ENCODE data around the gene APBA2.

- TF ChIP-seq, protein P1, sequence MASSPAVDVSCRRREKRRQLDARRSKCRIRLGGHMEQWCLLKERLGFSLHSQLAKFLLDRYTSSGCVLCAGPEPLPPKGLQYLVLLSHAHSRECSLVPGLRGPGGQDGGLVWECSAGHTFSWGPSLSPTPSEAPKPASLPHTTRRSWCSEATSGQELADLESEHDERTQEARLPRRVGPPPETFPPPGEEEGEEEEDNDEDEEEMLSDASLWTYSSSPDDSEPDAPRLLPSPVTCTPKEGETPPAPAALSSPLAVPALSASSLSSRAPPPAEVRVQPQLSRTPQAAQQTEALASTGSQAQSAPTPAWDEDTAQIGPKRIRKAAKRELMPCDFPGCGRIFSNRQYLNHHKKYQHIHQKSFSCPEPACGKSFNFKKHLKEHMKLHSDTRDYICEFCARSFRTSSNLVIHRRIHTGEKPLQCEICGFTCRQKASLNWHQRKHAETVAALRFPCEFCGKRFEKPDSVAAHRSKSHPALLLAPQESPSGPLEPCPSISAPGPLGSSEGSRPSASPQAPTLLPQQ (tag by site-specific recombination; IDR thresholded peaks at IDR 0.05) = no peak
- TF ChIP-seq ZNF707 (tag by site-specific recombination; IDR thresholded peaks at IDR 0.05) (no peak), ELK4 (IDR thresholded peaks at IDR 0.05; ENCODE audit: borderline replicate concordance, low read depth, low read length) (no peak), ZNF114 (tag by site-specific recombination; IDR thresholded peaks at IDR 0.05) (no peak), ZNF629 (tag by site-specific recombination; IDR thresholded peaks at IDR 0.05) (no peak), ZNF792 (tag by site-specific recombination; IDR thresholded peaks at IDR 0.05) (no peak), ZNF248 (tag by site-specific recombination; IDR thresholded peaks at IDR 0.05) (no peak), ZNF596 (tag by site-specific recombination; IDR thresholded peaks at IDR 0.05) (no peak)
- TF ChIP-seq, protein P2, sequence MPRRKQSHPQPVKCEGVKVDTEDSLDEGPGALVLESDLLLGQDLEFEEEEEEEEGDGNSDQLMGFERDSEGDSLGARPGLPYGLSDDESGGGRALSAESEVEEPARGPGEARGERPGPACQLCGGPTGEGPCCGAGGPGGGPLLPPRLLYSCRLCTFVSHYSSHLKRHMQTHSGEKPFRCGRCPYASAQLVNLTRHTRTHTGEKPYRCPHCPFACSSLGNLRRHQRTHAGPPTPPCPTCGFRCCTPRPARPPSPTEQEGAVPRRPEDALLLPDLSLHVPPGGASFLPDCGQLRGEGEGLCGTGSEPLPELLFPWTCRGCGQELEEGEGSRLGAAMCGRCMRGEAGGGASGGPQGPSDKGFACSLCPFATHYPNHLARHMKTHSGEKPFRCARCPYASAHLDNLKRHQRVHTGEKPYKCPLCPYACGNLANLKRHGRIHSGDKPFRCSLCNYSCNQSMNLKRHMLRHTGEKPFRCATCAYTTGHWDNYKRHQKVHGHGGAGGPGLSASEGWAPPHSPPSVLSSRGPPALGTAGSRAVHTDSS (tag by site-specific recombination; IDR thresholded peaks at IDR 0.05) = no peak
- TF ChIP-seq, protein P3, sequence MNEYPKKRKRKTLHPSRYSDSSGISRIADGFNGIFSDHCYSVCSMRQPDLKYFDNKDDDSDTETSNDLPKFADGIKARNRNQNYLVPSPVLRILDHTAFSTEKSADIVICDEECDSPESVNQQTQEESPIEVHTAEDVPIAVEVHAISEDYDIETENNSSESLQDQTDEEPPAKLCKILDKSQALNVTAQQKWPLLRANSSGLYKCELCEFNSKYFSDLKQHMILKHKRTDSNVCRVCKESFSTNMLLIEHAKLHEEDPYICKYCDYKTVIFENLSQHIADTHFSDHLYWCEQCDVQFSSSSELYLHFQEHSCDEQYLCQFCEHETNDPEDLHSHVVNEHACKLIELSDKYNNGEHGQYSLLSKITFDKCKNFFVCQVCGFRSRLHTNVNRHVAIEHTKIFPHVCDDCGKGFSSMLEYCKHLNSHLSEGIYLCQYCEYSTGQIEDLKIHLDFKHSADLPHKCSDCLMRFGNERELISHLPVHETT (tag by site-specific recombination; IDR thresholded peaks at IDR 0.05) = no peak
These were observed 171.2 kb downstream of the APBA2 start for GRCh38 chr15:29056839-29057450.
